GM18499 (cell line): ENCODE measurements around the gene CHMP6.

Experiments used
- ATAC-seq: cut with Tn5 transposase; IDR thresholded peaks from one replicate; pipeline ENCODE4 v1.9.1; 2021; ENCODE audit warnings: moderate number of reproducible peaks; ENCODE audit not compliant: insufficient read depth, unreplicated experiment

CHMP6 gene

GRCh38 chr17:80991645-80992076 lies at the start of gene CHMP6:
Gene CHMP6, plus strand, starts transcription at chr17:80991841. Its CDS starts 78 bp downstream, at chr17:80991919.
- ATAC-seq, result no peak

- no peak for ATAC-seq
Observed at GRCh38 chr17:80942423-80943345, 49.0 kb upstream of the CHMP6 start.

GRCh38 chr17:80943346-80944145 lies 48.1 kb upstream of the CHMP6 start:
- no peak for ATAC-seq

- no peak for ATAC-seq
Observed at GRCh38 chr17:80944326-80944725, 47.3 kb upstream of the CHMP6 start.

GRCh38 chr17:80945736-80946135 lies 45.9 kb upstream of the CHMP6 start:
- ATAC-seq, result no peak

- ATAC-seq, result no peak
Observed at GRCh38 chr17:80946449-80946848, 45.2 kb upstream of the CHMP6 start.

GRCh38 chr17:80947200-80947940 lies 44.3 kb upstream of the CHMP6 start:
- ATAC-seq, result no peak

GRCh38 chr17:80948019-80948975 lies 43.3 kb upstream of the CHMP6 start:
- ATAC-seq, result no peak

- no peak for ATAC-seq
Observed at GRCh38 chr17:80948976-80949450, 42.6 kb upstream of the CHMP6 start.

GRCh38 chr17:80949451-80950421 lies 41.9 kb upstream of the CHMP6 start:
- no peak for ATAC-seq

- ATAC-seq, result no peak
Observed at GRCh38 chr17:80950466-80951120, 41.0 kb upstream of the CHMP6 start.

- ATAC-seq, result no peak
Observed at GRCh38 chr17:80951121-80952090, 40.2 kb upstream of the CHMP6 start.

GRCh38 chr17:80952291-80952690 lies 39.4 kb upstream of the CHMP6 start:
- no peak for ATAC-seq

- ATAC-seq, result no peak
Observed at GRCh38 chr17:80953471-80954315, 37.9 kb upstream of the CHMP6 start.

GRCh38 chr17:80955078-80955477 lies 36.6 kb upstream of the CHMP6 start:
- ATAC-seq, result no peak
